B cell (primary cell): ENCODE results near the gene BIRC2.

Source experiments
- CTCF ChIP-seq: fragments of 200-600 bp; IDR thresholded peaks from one replicate; pipeline ENCODE4 v1.8.0; 2022; ENCODE audit warnings: antibody characterized with exemption, mild to moderate bottlenecking
- EZH2 ChIP-seq: IDR thresholded peaks from 2 replicates; pipeline ENCODE4 v1.6.1; 2012; ENCODE audit warnings: borderline replicate concordance, low read depth, mild to moderate bottlenecking, moderate library complexity, low read length; ENCODE audit not compliant: insufficient read depth, poor library complexity, severe bottlenecking

- TF ChIP-seq CTCF (no peak), EZH2 (no peak)
Observed at GRCh38 chr11:102400603-102401002, 53.6 kb downstream of the BIRC2 start.
